ENCODE results near the gene RRP8. TPM values are rescaled to one million over a fixed set of nuclear protein-coding genes. Genes with fewer than 3 reads are reported as not detected.

Gene RRP8
- total and polyA plus RNA-seq, 2 donors from 2014 or later = 23.4 to 29.8 TPM

GRCh38 chr11:6570691-6571427 lies 32.6 kb downstream of the RRP8 start:
- Histone ChIP-seq H3K9ac (ENCODE audit: low read length in 3 of 3) (no peak overlapping the region), H3K9me3 (ENCODE audit: control insufficient read depth in 2 of 3, insufficient read depth in 1 of 3, low read length in 3 of 3) (no peaks in the 10 kb centered on the region), H3K27me3 (ENCODE audit: control insufficient read depth, insufficient read depth, low read length) (no peaks in the 10 kb centered on the region), H3K36me3 (ENCODE audit: control insufficient read depth in 2 of 3, insufficient read depth in 3 of 3, low read length in 3 of 3) (no peaks in the 10 kb centered on the region), H3K4me1 (ENCODE audit: control insufficient read depth in 2 of 3, insufficient read depth in 2 of 3, low read depth in 1 of 3, low read length in 3 of 3) (peaks cover 0 to 10% (median 0%) of the 10 kb centered on the region in 3 donors), H3K4me3 (ENCODE audit: low read length in 3 of 3) (peak overlapping the region in 1 of 3 donors; percentile 36), H3K27ac (ENCODE audit: low read depth in 2 of 2, low read length in 2 of 2) (no peak overlapping the region)
- no peak for FAIRE-seq
- intact Hi-C loops (cut with DNase I) = no loop called here
- TF ChIP-seq CTCF (IDR thresholded peaks at IDR 0.05; ENCODE audit: borderline replicate concordance, extremely low read depth, insufficient read depth) = no peak
- peak in 4 of 5 donors; percentile 12 to 59 (median 28) for DNase-seq

DNA sequence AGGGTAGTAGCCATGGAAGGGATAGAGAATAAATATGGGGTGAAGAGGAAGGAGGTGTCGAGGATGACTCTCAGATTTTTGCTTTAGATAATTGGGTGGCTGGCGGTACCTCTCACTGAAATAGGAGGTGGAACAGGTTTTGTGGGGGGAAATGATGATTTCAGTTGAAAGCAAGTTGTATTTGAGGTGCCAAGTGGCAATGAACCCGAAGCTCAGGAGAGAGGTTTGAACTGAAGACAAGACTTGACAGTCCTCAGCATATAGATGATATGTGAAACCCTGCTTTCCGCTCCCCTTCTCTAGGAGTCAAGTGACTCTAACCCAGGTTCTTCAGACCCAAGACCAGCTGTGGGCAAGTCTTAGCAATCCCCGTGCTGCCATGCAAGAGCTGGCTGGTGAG lies 33.7 kb downstream of the RRP8 start:
- no peaks in the 10 kb centered on the region for H3K9me3 ChIP-seq (ENCODE audit: control insufficient read depth in 2 of 3, insufficient read depth in 1 of 3, low read length in 3 of 3)
- no peaks in the 10 kb centered on the region for H3K36me3 ChIP-seq (ENCODE audit: control insufficient read depth in 2 of 3, insufficient read depth in 3 of 3, low read length in 3 of 3)
- FAIRE-seq (no peak), DNase-seq (no peak)
- no peak overlapping the region for H3K27ac ChIP-seq (ENCODE audit: low read depth in 2 of 2, low read length in 2 of 2)
- no peaks in the 10 kb centered on the region for H3K27me3 ChIP-seq (ENCODE audit: control insufficient read depth, insufficient read depth, low read length)
- TF ChIP-seq CTCF (IDR thresholded peaks at IDR 0.05; ENCODE audit: borderline replicate concordance, extremely low read depth, insufficient read depth) = no peak
- no peak overlapping the region for H3K9ac ChIP-seq (ENCODE audit: low read length in 3 of 3)
- intact Hi-C loops (cut with DNase I) = no loop called here
- peaks cover 0 to 10% (median 0%) of the 10 kb centered on the region in 3 donors for H3K4me1 ChIP-seq (ENCODE audit: control insufficient read depth in 2 of 3, insufficient read depth in 2 of 3, low read depth in 1 of 3, low read length in 3 of 3)
- no peak overlapping the region for H3K4me3 ChIP-seq (ENCODE audit: low read length in 3 of 3)

DNA sequence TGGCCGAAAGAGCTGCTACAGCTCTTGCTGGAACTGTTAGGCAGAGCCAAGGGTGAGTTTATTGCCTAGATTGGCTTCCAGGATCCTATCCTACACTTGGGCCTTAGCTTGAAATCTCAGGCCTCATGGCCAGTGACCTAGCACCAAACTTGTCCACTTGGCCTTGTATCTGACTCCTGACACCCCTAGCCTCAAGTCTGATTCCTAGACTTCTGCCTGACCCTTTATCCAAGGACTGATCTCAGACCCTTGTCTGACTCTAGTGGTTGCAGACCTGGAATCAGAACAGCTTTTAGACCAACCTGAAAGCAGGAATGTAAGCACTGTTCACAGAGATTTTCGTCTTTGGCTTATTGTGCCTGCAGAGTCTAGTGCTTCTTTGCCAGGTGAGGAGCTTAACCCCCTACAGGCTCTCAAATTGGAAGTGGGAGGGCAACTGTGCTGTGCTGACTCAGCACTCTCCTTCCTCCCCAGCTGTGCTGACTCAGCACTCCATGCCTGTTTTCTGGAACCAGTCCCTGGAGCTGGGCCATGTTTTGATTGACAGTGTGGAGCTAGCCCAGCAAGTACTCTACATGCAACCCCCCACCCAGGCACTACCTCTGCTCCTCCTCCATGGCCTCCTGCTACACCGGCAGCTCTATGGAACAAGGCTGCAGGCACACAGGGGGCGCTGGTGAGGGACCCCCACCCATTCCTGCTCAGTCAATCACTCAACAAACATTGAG lies 35.1 kb downstream of the RRP8 start:
- DNase-seq (peak; percentile 45 to 85 (median 53)), FAIRE-seq (no peak)
- no peaks in the 10 kb centered on the region for H3K27me3 ChIP-seq (ENCODE audit: control insufficient read depth, insufficient read depth, low read length)
- H3K36me3 ChIP-seq (ENCODE audit: control insufficient read depth in 2 of 3, insufficient read depth in 3 of 3, low read length in 3 of 3) = no peaks in the 10 kb centered on the region
- intact Hi-C loops (cut with DNase I) = no loop called here
- H3K4me3 ChIP-seq (ENCODE audit: low read length in 3 of 3) = no peak overlapping the region
- no peak overlapping the region for H3K27ac ChIP-seq (ENCODE audit: low read depth in 2 of 2, low read length in 2 of 2)
- H3K9me3 ChIP-seq (ENCODE audit: control insufficient read depth in 2 of 3, insufficient read depth in 1 of 3, low read length in 3 of 3) = no peaks in the 10 kb centered on the region
- H3K9ac ChIP-seq (ENCODE audit: low read length in 3 of 3) = no peak overlapping the region
- TF ChIP-seq CTCF (IDR thresholded peaks at IDR 0.05; ENCODE audit: borderline replicate concordance, extremely low read depth, insufficient read depth) = no peak
- peaks cover 0 to 10% (median 0%) of the 10 kb centered on the region in 3 donors for H3K4me1 ChIP-seq (ENCODE audit: control insufficient read depth in 2 of 3, insufficient read depth in 2 of 3, low read depth in 1 of 3, low read length in 3 of 3)
